Fibroblast of mammary gland (primary cell): ENCODE data around the gene HK2.
"Not testable (repeated sequence)": the region's sequence is repeated elsewhere in the genome, so short reads cannot be mapped to it uniquely, and the experiment has no call there.

ENCODE experiments used
- DNase-seq: peaks from one replicate; pipeline ENCODE4 v3.0.0-alpha.2; 2010; ENCODE audit warnings: low read depth
- H3K4me3 ChIP-seq: 2 replicates; pipeline ENCODE4 v1.5.1; 2011; ENCODE audit warnings: low read depth, mild to moderate bottlenecking, low read length, moderate library complexity; ENCODE audit not compliant: control insufficient read depth
- TF ChIP-seq, protein P1 (sequence below): conservative IDR thresholded peaks from 2 replicates; pipeline ENCODE4 v1.5.1; 2011; ENCODE audit warnings: low read depth, low read length, inconsistent platforms; ENCODE audit not compliant: control insufficient read depth, insufficient read depth

The HK2 gene

DNA sequence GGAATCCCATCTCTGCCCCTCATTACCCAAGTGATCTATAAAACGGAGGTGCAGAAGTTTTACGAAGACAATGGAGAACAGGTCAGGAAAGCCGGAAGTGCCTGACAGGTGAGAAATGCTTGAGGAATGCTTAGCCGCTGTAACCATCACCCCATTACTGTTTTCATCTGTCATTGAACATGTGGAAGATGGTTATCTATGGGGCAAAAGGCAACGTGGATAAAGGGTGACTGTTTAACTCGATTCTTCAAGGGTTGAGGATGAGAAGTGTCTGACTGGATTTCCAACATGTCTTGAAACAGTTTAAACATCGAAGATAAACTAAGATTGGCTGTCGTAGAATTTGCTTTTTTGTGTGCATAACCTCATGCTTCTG is 17.3 kb downstream of the HK2 start:
- DNase-seq = no peak
- TF ChIP-seq, protein P1, sequence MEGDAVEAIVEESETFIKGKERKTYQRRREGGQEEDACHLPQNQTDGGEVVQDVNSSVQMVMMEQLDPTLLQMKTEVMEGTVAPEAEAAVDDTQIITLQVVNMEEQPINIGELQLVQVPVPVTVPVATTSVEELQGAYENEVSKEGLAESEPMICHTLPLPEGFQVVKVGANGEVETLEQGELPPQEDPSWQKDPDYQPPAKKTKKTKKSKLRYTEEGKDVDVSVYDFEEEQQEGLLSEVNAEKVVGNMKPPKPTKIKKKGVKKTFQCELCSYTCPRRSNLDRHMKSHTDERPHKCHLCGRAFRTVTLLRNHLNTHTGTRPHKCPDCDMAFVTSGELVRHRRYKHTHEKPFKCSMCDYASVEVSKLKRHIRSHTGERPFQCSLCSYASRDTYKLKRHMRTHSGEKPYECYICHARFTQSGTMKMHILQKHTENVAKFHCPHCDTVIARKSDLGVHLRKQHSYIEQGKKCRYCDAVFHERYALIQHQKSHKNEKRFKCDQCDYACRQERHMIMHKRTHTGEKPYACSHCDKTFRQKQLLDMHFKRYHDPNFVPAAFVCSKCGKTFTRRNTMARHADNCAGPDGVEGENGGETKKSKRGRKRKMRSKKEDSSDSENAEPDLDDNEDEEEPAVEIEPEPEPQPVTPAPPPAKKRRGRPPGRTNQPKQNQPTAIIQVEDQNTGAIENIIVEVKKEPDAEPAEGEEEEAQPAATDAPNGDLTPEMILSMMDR = no peak
- H3K4me3 ChIP-seq = no peak overlapping the region

DNA sequence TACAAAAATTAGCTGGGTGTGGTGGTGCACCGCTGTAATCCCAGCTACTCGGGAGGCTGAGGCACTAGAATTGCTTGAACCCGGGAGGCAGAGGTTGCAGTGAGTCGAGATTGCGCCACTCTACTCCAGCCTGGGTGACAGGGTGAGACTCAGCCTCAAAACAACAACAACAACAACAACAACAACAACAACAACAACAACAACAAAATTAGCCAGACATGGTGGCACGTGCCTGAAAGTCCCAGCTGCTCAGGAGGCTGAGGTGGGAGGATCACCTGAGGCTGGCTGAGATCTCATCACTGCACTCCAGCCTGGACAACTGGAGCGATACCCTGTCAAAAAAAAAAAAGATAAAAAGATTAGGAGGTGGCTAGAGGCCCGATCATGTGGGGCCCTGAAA is 19.4 kb downstream of the HK2 start:
- not testable (repeated sequence) for H3K4me3 ChIP-seq, DNase-seq

DNA sequence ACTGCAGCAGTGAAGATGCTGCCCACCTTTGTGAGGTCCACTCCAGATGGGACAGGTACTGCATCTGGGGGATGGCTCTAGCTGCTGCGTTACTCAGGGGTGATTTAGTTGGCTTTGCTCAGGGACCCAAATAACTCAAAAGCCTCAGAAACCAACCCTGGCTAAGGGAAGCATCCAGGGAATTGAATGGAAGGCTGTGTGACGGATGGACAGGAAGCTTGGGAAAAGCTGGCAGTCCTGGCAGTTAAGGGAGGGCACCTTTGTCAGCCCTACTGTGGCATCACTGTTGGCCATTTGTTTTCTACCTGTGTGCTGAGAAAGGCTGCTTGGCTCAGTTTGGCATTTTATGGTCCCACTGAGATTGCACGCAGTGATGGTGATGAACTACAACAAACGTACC is 20.5 kb downstream of the HK2 start:
- DNase-seq = no peak

DNA sequence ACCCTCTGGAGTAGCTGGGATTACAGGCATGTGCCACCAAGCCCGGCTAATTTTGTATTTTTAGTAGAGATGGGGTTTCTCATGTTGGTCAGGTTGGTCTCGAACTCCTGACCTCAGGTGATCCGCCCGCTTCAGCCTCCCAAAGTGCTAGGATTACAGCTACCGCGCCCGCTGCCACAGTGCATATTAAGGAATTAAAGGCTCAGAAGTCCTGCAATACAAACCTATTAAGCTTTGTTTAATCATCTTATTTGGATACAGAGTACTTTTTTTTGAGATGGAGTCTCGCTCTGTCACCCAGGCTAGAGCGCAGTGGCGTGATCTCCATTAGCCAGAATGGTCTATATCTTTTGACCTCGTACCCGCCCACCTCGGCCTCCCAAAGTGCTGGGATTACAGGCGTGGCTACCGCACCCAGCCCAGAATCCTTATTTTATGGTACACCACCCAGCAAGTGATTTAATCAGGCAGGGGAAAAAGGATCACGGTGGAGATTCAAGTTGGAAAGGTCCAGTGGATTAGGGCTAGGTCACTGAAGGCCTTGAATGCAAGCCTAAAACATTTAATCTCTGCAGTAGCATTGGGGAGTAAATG is 21.3 kb downstream of the HK2 start:
- not testable (repeated sequence) for DNase-seq, H3K4me3 ChIP-seq

More for the DNA sequence above, 20.5 kb downstream of the HK2 start:
- H3K4me3 ChIP-seq = no peak overlapping the region
- TF ChIP-seq, protein P1 = no peak

DNA sequence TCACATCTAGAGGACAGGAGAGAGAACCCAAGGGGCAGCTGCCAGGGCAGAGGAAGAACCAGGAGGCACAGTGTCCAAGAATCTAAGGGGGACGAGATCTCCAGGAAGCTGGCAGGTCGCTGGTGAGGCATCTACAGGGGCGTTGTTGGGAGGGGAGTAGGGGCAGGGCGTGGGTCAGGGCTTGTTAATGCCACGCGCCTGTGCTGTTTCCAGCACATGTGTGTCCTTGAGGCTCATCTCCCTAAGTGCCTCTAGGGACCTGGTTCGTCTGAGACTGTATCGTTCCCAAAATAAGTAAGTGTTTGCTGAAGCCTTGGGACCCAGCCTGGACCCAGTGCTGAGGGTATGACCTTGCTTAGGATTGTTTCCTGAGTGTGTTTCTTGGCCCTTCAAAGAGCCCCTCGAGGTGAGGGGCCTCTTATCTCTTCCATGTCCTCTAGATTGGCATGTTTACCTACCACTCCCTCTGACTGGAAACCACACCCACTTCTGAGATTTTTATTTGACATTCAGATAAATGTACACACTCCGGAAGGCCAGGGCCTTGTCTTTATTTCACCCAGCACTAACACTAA is 22.2 kb downstream of the HK2 start:
- TF ChIP-seq, protein P1 = no peak
- H3K4me3 ChIP-seq = no peak overlapping the region
- DNase-seq = no peak

DNA sequence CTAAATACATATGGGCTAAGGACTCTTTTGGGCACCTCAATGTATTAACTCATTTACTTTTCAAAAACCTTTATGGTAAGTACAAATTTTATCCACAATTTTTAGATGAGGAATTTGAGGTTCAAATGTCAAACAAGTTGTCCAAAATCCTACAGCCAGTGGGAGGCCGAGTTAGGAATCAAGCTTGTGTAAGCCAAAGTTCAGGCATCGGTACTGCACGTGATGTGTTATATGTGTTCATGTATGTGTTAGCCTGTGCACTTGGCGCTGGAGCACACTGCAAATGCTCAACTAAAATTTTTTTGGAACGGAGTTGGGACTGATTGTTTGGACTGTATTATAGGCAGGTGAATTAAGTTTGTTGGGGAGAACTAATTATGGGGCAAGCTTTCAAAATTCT is 22.7 kb downstream of the HK2 start:
- H3K4me3 ChIP-seq = no peak overlapping the region
- DNase-seq = no peak
- TF ChIP-seq, protein P1 = no peak

DNA sequence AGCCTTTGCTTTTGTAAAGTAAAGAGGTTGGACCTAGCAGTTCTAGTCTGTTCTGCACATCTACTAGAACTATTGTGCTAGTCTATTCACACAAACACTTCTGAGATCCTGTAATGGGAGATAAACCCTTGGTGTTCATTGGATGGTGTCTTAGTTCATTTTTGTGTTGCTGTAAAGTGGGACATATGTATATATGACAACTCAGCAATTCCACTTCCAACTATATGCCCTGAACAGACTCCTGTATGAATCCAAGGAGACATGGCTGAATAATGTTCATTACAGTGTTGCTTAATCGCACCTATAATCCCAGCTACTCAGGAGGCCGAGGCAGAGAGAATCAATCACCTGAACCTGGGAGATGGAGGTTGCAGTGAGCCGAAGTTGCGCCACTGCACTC is 23.3 kb downstream of the HK2 start:
- H3K4me3 ChIP-seq = no peak overlapping the region
- TF ChIP-seq, protein P1 = no peak
- DNase-seq = no peak

DNA sequence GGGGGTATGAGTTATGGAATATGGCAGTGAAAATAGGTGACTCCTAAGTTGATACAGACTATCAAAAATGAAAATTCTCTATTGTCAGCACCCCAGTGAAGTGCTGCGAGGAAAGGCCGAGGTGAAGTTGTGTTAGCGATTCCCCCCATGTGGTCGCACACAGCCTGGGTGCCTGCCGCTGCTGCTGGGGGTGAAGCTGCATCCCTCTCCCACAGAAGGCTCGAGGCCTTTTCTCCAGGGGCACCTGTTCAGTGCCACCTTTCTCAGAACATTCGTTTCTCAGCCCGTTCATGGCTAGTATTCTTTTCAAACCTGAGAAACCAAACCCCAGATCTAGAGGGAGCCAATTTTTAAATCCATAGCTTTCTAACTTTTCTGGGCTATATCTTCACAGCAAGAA is 23.8 kb downstream of the HK2 start:
- DNase-seq = no peak
- TF ChIP-seq, protein P1 = no peak
- no peak overlapping the region for H3K4me3 ChIP-seq
